T1000 (cell line): ENCODE data around the gene PPIB.
A peak's percentile ranks its signal among the peaks of the same experiment; 100 is the strongest.

Source experiments
- DNase-seq: peaks from one replicate; lab custom pipeline; 2025; ENCODE audit warnings: mixed read lengths; lab: John Stamatoyannopoulos, UW

The PPIB gene

GRCh38 chr15:64158363-64159134 lies 4.3 kb downstream of the PPIB start:
- no peak for DNase-seq

- no peak for DNase-seq
Observed at GRCh38 chr15:64157599-64158125, 5.2 kb downstream of the PPIB start.

GRCh38 chr15:64156652-64157331 lies 6.0 kb downstream of the PPIB start:
- no peak for DNase-seq

- DNase-seq: no peak
Observed at GRCh38 chr15:64155802-64156651, 6.8 kb downstream of the PPIB start.

- peak; percentile 76 for DNase-seq
Observed at GRCh38 chr15:64153480-64154367, 9.1 kb downstream of the PPIB start.

- DNase-seq: no peak
Observed at GRCh38 chr15:64152507-64153387, 10.1 kb downstream of the PPIB start.

- DNase-seq: no peak
Observed at GRCh38 chr15:64151727-64152506, 10.9 kb downstream of the PPIB start, which contains the start of gene SNX22. Gene SNX22, plus strand, starts transcription at chr15:64151731. Its CDS starts 45 bp downstream, at chr15:64151776.

GRCh38 chr15:64149893-64150578 lies 12.8 kb downstream of the PPIB start:
- DNase-seq: no peak

- no peak for DNase-seq
Observed at GRCh38 chr15:64149424-64149823, 13.4 kb downstream of the PPIB start.

GRCh38 chr15:64148581-64148980 lies 14.2 kb downstream of the PPIB start:
- no peak for DNase-seq

- no peak for DNase-seq
Observed at GRCh38 chr15:64148168-64148567, 14.7 kb downstream of the PPIB start.

- no peak for DNase-seq
Observed at GRCh38 chr15:64146885-64147681, 15.7 kb downstream of the PPIB start.

GRCh38 chr15:64146520-64146884 lies 16.3 kb downstream of the PPIB start:
- no peak for DNase-seq

GRCh38 chr15:64146041-64146440 lies 16.8 kb downstream of the PPIB start:
- DNase-seq: no peak

GRCh38 chr15:64144565-64145281 lies 18.1 kb downstream of the PPIB start:
- no peak for DNase-seq

GRCh38 chr15:64144192-64144564 lies 18.6 kb downstream of the PPIB start:
- DNase-seq: no peak

- DNase-seq: no peak
Observed at GRCh38 chr15:64143276-64143675, 19.5 kb downstream of the PPIB start.
